Measurements from ENCODE around the gene WDR18.

WDR18 gene

DNA sequence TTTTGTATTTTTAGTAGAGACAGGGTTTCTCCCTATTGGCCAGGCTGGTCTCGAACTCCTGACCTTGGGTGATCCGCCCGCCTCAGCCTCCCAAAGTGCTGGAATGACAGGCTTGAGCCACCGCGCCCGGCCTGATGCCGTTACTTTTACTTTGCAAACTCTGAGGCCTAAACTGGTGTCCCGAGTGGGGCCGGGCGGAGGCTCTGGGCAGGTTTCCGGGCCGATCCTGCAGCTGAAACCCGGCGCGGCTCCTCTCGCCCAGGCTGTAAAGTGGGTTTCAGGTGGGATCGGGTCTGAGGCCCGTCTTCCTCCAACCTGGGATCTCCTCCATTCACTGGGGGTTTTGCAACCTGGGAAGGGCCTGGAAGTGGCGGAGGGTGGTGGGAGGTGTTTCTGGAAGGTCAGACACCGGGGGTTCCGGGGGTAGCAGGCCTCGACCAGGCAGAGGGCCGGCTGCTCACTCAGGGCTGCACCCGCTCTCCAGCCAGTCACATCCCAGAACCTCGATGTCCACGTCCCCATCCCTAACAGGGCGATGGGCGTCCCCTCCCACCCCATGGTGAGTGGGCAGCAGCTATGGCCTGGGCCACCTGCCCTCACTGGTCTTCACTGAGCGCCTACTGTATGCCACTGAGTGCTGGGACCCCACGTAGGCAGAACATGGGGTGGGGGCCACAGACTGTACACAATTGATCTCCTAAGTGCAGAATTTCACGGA lies 21.3 kb upstream of the WDR18 start:
- Histone ChIP-seq H3K9me3 (ENCODE audit: control insufficient read depth, low read length) (no peaks in the 10 kb centered on the region), H3K4me1 (ENCODE audit: control insufficient read depth, insufficient read depth, low read length) (peaks cover 13% of the 10 kb centered on the region), H3K9ac (ENCODE audit: low read length) (no peak overlapping the region), H3K36me3 (ENCODE audit: control insufficient read depth, insufficient read depth, low read length) (no peaks in the 10 kb centered on the region), H3K27me3 (ENCODE audit: control insufficient read depth, insufficient read depth, low read length) (no peaks in the 10 kb centered on the region), H3K4me3 (ENCODE audit: low read length) (no peak overlapping the region)

DNA sequence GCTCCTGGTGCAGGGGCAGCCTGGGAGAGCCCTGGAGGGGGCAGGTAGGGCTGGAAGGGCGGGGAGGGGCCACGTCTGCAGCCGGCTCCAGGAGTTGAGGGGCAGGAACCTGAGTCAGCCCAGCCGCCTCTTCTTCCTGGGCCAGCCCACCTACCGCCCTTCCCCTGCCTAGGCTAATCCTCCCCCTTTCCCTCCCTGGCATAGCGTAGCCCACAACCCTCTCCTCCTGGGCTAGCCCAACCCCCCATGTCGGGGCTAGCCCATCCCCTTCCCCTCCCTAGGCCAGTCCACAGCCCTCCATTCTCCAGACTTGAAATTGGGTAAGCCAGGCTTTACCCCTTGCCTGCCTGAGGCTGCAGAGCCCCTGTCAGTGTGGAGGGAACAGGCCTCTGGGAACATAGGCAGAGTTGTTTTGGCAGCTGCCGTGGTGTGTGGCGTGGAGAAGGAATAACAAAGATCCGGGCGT lies 20.6 kb upstream of the WDR18 start:
- Histone ChIP-seq H3K9ac (ENCODE audit: low read length) (no peak overlapping the region), H3K9me3 (ENCODE audit: control insufficient read depth, low read length) (no peaks in the 10 kb centered on the region), H3K36me3 (ENCODE audit: control insufficient read depth, insufficient read depth, low read length) (no peaks in the 10 kb centered on the region), H3K27me3 (ENCODE audit: control insufficient read depth, insufficient read depth, low read length) (no peaks in the 10 kb centered on the region), H3K4me3 (ENCODE audit: low read length) (no peak overlapping the region), H3K4me1 (ENCODE audit: control insufficient read depth, insufficient read depth, low read length) (peaks cover 13% of the 10 kb centered on the region)

- Histone ChIP-seq H3K9me3 (ENCODE audit: control insufficient read depth, low read length) (no peaks in the 10 kb centered on the region), H3K9ac (ENCODE audit: low read length) (no peak overlapping the region), H3K4me1 (ENCODE audit: control insufficient read depth, insufficient read depth, low read length) (peaks cover 9% of the 10 kb centered on the region), H3K27me3 (ENCODE audit: control insufficient read depth, insufficient read depth, low read length) (no peaks in the 10 kb centered on the region), H3K36me3 (ENCODE audit: control insufficient read depth, insufficient read depth, low read length) (no peaks in the 10 kb centered on the region), H3K4me3 (ENCODE audit: low read length) (no peak overlapping the region)
Measured at GRCh38 chr19:964116-964520, 20.0 kb upstream of the WDR18 start.

- H3K27me3 ChIP-seq (ENCODE audit: control insufficient read depth, insufficient read depth, low read length): no peaks in the 10 kb centered on the region
- peaks cover 5% of the 10 kb centered on the region for H3K4me1 ChIP-seq (ENCODE audit: control insufficient read depth, insufficient read depth, low read length)
- H3K9me3 ChIP-seq (ENCODE audit: control insufficient read depth, low read length): no peaks in the 10 kb centered on the region
- H3K4me3 ChIP-seq (ENCODE audit: low read length): no peak overlapping the region
- no peaks in the 10 kb centered on the region for H3K36me3 ChIP-seq (ENCODE audit: control insufficient read depth, insufficient read depth, low read length)
- H3K9ac ChIP-seq (ENCODE audit: low read length): no peak overlapping the region
Measured at GRCh38 chr19:964761-965694, 19.1 kb upstream of the WDR18 start.

- peaks cover 5% of the 10 kb centered on the region for H3K4me1 ChIP-seq (ENCODE audit: control insufficient read depth, insufficient read depth, low read length)
- no peaks in the 10 kb centered on the region for H3K9me3 ChIP-seq (ENCODE audit: control insufficient read depth, low read length)
- no peak overlapping the region for H3K9ac ChIP-seq (ENCODE audit: low read length)
- H3K36me3 ChIP-seq (ENCODE audit: control insufficient read depth, insufficient read depth, low read length): peaks cover 4% of the 10 kb centered on the region
- no peaks in the 10 kb centered on the region for H3K27me3 ChIP-seq (ENCODE audit: control insufficient read depth, insufficient read depth, low read length)
- H3K4me3 ChIP-seq (ENCODE audit: low read length): no peak overlapping the region
Measured at GRCh38 chr19:966485-967088, 17.6 kb upstream of the WDR18 start.

DNA sequence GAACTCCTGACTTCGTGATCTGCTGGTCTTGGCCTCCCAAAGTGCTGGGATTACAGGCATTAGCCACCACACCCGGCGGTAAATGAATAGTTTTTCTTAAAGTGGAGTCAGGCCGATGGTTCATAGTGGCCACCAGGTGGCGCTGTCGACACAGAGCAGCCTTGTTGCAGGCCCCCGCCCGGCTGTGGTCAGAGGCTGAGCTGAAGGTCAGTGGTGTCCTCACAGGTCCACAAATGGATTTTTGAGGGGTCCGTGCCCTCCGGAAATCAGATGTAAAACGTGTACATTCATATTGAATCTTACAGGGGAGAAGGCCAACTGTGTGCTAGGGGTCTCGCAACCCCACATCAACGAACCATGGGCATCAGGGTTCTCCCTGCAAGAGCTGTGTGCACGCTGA lies 13.4 kb upstream of the WDR18 start:
- Histone ChIP-seq H3K9ac (ENCODE audit: low read length) (no peak overlapping the region), H3K9me3 (ENCODE audit: control insufficient read depth, low read length) (no peaks in the 10 kb centered on the region), H3K36me3 (ENCODE audit: control insufficient read depth, insufficient read depth, low read length) (peaks cover 4% of the 10 kb centered on the region), H3K4me3 (ENCODE audit: low read length) (no peak overlapping the region), H3K27me3 (ENCODE audit: control insufficient read depth, insufficient read depth, low read length) (no peaks in the 10 kb centered on the region), H3K4me1 (ENCODE audit: control insufficient read depth, insufficient read depth, low read length) (no peaks in the 10 kb centered on the region)

GRCh38 chr19:971795-972194 lies 12.3 kb upstream of the WDR18 start:
- H3K4me3 ChIP-seq (ENCODE audit: low read length): no peak overlapping the region
- no peaks in the 10 kb centered on the region for H3K4me1 ChIP-seq (ENCODE audit: control insufficient read depth, insufficient read depth, low read length)
- no peaks in the 10 kb centered on the region for H3K27me3 ChIP-seq (ENCODE audit: control insufficient read depth, insufficient read depth, low read length)
- H3K36me3 ChIP-seq (ENCODE audit: control insufficient read depth, insufficient read depth, low read length): peaks cover 4% of the 10 kb centered on the region
- no peak overlapping the region for H3K9ac ChIP-seq (ENCODE audit: low read length)
- no peaks in the 10 kb centered on the region for H3K9me3 ChIP-seq (ENCODE audit: control insufficient read depth, low read length)

DNA sequence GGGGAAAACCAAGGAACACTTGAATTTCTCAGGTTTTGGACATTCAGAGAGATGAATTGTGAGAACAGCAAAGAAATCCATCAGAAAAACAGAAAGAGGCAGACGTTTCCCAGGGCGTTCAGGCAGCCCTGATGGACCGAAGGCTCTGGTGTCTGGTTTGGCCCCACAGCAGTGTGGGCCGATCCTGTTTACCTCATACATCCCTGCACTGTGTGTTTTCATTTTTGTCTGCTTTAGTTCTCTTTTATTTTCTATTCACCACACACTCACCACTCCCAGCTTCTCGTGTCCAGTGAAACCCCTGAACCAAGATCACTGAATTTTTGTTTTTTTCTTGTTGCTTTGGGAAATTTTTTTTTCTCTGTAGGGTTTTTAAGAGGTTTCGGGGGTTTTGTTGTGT lies 11.9 kb upstream of the WDR18 start:
- H3K9me3 ChIP-seq (ENCODE audit: control insufficient read depth, low read length): no peaks in the 10 kb centered on the region
- H3K4me3 ChIP-seq (ENCODE audit: low read length): no peak overlapping the region
- no peaks in the 10 kb centered on the region for H3K4me1 ChIP-seq (ENCODE audit: control insufficient read depth, insufficient read depth, low read length)
- H3K36me3 ChIP-seq (ENCODE audit: control insufficient read depth, insufficient read depth, low read length): peaks cover 4% of the 10 kb centered on the region
- H3K27me3 ChIP-seq (ENCODE audit: control insufficient read depth, insufficient read depth, low read length): no peaks in the 10 kb centered on the region
- H3K9ac ChIP-seq (ENCODE audit: low read length): no peak overlapping the region

GRCh38 chr19:973726-974563 lies 10.2 kb upstream of the WDR18 start:
- H3K9me3 ChIP-seq (ENCODE audit: control insufficient read depth, low read length): no peaks in the 10 kb centered on the region
- H3K9ac ChIP-seq (ENCODE audit: low read length): no peak overlapping the region

DNA sequence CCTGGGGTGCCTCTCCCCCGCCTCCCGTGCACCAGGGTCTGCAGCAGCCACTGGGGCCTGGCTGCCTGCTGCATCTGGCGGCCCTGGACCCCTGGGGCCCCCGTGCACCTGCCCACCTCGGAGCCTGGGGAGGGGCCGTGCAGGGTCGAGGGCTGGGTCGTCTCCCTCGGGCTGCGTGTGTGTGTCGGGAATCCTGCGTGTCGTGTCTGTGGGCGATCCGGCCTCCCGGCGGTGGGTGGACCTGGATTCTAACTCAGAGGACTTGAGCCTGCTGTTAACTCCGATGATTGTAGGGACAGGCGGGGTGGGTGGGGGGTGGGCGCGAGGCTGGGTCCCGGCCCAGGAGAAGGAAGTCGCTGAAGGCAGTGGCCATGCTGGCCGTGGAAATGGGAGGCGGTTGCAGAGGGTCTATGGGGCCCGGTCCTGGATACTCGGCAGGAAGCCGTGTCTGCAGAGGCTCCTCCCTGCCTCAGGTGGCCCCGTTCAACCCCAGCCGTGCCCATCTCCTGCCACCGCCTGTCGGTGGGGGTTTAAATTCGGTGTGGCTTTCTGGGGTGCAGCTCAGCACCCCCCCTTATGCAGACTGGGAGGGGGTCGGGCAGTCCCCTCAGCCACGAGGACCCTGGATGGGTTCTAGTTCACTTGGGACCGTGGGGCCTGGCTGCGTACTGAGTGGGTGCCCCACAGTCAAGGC lies 9.4 kb upstream of the WDR18 start:
- peaks cover 4% of the 10 kb centered on the region for H3K36me3 ChIP-seq (ENCODE audit: control insufficient read depth, insufficient read depth, low read length)
- no peak overlapping the region for H3K4me3 ChIP-seq (ENCODE audit: low read length)

More at GRCh38 chr19:973726-974563, 10.2 kb upstream of the WDR18 start:
- no peaks in the 10 kb centered on the region for H3K27me3 ChIP-seq (ENCODE audit: control insufficient read depth, insufficient read depth, low read length)
- no peak overlapping the region for H3K4me3 ChIP-seq (ENCODE audit: low read length)
- H3K4me1 ChIP-seq (ENCODE audit: control insufficient read depth, insufficient read depth, low read length): no peaks in the 10 kb centered on the region
- H3K36me3 ChIP-seq (ENCODE audit: control insufficient read depth, insufficient read depth, low read length): peaks cover 4% of the 10 kb centered on the region

DNA sequence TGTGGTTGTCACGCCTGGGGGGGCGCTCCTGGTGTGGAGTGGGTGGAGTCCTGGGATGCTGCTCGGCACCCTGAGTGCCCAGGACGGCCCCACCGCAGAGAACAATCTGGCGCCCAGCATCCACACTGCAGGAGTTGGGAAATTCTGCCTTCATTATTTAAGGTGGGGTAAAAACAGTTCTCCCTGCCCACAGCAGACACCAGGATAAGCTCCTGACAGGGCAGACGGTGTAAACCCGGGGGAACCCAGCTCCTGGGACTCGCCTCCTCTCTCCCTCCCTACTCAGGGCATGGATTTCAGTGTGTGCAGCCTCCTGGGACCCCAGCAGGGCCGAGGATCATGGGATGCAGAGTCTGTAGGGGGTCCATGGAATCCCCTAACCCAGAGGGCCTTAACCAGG lies 7.7 kb upstream of the WDR18 start:
- Histone ChIP-seq H3K9me3 (ENCODE audit: control insufficient read depth, low read length) (no peaks in the 10 kb centered on the region), H3K27me3 (ENCODE audit: control insufficient read depth, insufficient read depth, low read length) (peaks cover 2% of the 10 kb centered on the region), H3K4me3 (ENCODE audit: low read length) (no peak overlapping the region), H3K9ac (ENCODE audit: low read length) (no peak overlapping the region), H3K4me1 (ENCODE audit: control insufficient read depth, insufficient read depth, low read length) (peaks cover 8% of the 10 kb centered on the region), H3K36me3 (ENCODE audit: control insufficient read depth, insufficient read depth, low read length) (no peaks in the 10 kb centered on the region)

More for the DNA sequence above, 9.4 kb upstream of the WDR18 start:
- H3K9me3 ChIP-seq (ENCODE audit: control insufficient read depth, low read length): no peaks in the 10 kb centered on the region
- no peaks in the 10 kb centered on the region for H3K4me1 ChIP-seq (ENCODE audit: control insufficient read depth, insufficient read depth, low read length)
- no peaks in the 10 kb centered on the region for H3K27me3 ChIP-seq (ENCODE audit: control insufficient read depth, insufficient read depth, low read length)
- no peak overlapping the region for H3K9ac ChIP-seq (ENCODE audit: low read length)
